DMS114 treated with DMSO at 0.1 percent for 48 hours (cell line): ENCODE data around the gene GAB2.
"Not testable (repeated sequence)": the region's sequence is repeated elsewhere in the genome, so short reads cannot be mapped to it uniquely, and the experiment has no call there.

Experiments
- DNase-seq: peaks from one replicate; lab custom pipeline; 2025; ENCODE audit not compliant: unreplicated experiment; lab: John Stamatoyannopoulos, UW

Gene GAB2

GRCh38 chr11:78224506-78224905, 193.1 kb downstream of the GAB2 start:
- no peak for DNase-seq

GRCh38 chr11:78223320-78223954, 194.2 kb downstream of the GAB2 start:
- no peak for DNase-seq

DNA sequence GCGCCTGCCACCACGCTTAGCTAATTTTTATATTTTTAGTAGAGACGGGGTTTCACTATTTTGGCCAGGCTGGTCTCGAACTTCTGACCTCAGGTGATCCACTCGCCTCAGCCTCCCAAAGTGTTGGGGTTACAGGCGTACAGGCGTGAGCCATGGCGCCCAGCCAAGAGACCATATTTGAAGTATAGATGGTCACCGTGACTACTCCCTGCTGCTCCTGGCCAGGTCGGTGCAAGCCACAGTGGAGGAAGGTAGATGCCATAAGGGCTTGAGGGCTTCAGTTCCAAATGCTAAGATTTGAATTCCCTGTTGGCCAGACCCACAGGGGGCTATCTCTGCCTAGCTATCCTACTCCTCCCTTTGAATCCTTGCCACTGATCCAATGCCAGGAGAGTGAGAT, 194.9 kb downstream of the GAB2 start:
- not testable (repeated sequence) for DNase-seq

DNA sequence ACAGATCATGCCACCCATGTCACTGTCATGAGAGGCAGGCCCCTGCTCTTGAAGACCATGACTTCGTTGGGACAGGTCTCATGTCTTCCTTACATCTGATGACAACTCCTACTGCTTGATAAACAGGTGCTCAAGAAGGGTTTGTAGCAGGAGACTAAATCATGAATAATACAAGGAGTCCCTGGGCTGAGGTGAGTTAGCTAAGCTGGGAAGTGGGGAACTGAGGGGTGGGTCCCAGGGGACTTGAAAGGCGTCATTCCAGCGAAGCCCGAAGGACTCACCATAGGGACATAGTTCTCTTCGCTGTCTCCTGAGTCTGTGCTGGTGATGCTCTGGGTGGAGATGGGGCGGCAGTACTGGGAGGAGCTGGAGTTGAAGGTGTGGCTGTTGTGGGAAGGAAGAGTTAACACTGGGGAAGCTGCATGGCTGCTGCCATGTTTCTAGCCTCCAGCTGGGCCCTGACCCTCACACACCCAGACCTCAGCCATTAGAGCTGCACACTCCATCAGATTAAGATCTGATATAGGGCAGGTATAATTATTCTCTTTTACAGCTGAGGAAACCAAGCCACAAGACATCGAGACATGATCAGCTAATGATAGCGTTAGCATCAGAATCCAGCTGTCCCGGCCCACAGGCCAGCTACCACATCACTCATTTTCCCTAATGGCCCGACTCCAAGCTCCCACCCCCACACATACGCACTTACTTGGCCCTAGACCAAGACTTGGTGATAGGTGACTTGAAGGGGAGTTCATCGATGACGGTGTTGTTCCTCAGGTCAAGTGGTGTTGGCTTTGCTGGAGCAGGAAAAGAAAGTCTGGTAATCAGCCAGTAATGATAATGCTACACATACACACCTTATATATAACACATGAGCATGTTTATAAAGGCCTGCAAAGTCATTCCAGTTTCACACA, 196.0 kb downstream of the GAB2 start:
- no peak for DNase-seq

DNA sequence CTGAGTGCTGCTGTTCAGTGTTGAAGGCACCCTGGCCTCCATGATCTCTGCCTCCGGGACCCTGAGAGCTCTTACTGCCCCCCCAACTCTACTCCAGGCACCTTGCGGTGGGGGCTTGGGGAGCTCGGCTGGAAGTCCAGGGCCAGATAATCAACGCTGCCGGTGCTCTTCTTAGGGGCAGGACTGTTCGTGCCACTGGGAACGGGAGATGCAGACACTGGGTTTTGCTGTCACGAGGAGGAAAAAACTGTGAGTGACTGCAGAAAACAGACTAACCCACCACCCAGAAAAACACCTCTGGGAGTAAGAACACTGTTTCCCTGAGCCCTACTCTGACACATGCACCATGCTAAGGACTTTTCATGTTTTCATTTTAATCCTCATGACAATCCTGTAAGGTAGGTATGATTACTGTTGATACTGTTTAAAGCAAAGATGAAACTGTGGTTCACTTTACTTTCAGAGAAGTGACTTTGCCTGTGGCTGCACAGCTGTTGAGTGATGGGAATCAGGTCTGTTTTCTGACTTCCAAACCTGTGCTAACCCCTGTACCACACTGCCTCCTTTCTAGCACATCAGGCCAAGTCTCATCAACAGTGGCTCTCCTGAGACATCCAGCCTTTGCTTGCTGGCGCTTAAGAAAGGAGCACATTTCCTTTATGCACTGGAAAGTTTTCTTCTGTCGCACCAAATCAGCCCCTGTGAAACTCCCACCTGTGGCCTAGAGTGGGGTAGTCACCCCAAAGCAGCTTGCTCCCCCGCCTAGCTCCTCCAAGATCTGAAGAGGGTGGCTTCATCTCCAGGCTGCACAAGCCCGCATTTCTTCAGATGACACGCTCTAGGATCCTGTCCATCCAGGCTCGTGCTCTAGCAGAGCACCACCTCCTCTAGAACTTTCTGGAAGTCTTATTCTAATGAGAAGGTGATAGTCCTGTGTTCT, 197.1 kb downstream of the GAB2 start:
- no peak for DNase-seq

- DNase-seq: no peak
These were observed 198.0 kb downstream of the GAB2 start for GRCh38 chr11:78219493-78220217.

DNA sequence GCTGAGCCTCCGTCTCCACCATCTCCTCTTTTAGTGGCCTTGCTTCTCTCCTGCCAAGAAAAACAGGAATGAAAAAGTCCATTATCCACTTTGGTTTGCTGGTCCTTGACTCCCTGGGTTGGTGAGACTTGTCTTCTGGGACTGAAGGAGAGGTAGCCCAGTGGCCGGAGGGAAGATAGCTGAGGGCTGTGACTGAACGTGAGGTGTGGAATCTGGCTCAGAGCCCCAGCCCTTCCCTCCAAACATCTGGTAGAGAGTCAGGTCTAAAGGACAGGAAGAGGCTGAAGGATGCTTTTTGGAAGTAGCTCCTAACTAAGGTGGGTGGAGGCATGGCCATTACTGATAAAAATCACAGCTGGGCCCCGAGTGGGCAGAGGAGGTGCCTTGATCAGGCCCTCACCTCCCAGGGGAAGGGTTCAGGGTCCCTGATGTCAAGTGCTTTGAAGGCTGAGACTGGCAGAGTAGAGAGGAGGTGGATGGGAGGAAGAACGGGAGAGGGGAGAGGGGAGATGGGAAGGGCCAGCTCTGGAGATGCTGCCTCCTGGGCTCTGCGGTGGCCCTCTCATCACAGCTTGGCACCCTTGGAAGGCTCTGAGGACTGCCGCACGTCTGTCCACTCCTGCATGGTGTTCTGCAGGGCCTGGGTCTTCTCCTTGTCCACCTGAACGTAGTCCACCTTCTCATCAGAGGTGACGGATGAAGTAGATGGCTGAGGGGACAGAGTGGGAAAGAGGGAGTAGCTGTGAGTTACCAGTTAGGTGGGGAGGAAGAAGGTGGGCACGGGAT, 198.7 kb downstream of the GAB2 start:
- no peak for DNase-seq

DNA sequence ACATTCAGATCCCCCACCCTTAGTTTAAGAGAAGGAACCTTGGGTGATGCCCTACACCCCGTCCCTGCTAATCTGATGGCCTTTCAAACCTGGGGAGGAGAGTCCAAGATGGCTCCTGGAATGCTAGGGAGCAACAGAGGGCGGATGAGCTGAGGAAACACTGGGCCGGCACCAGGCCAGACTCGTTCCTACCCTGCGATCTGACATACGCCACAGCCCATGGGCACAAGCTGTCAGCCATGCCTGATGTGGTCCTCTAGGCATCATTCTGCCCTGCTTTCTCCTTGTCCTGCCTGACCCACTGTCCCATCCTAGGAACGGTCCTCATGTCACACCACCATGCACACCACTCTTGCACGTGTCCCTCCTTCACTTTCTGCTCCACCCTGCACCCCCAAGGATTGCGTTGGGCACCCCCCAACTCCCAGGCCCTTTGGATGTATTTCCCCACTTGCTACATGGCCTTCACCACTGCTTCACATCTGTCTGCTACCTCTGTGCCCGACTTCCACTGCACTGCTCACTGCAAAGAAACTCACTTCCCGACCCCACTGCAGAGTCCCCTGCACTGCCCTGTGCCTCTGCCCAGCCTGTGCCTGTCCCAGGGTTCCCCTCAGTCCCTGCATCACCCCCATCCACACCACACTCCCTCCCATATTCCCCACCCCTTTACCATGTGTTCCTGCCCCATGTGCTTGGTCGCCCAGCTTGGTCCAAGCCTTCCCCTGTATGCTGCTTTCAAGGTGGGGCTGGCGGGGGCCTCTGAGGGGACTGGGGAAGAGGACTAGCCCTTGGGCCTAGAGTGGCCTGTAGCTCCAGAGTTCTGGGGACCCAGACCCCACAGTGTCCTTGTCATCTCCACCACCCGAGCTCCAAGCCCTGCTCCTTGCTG, 199.7 kb downstream of the GAB2 start:
- no peak for DNase-seq

- DNase-seq: no peak
These were observed 200.9 kb downstream of the GAB2 start for GRCh38 chr11:78216571-78217287.

GRCh38 chr11:78216021-78216420, 201.6 kb downstream of the GAB2 start:
- DNase-seq: no peak

- no peak for DNase-seq
These were observed 203.1 kb downstream of the GAB2 start for GRCh38 chr11:78214331-78215194.

GRCh38 chr11:78213526-78214330, 203.9 kb downstream of the GAB2 start:
- no peak for DNase-seq

DNA sequence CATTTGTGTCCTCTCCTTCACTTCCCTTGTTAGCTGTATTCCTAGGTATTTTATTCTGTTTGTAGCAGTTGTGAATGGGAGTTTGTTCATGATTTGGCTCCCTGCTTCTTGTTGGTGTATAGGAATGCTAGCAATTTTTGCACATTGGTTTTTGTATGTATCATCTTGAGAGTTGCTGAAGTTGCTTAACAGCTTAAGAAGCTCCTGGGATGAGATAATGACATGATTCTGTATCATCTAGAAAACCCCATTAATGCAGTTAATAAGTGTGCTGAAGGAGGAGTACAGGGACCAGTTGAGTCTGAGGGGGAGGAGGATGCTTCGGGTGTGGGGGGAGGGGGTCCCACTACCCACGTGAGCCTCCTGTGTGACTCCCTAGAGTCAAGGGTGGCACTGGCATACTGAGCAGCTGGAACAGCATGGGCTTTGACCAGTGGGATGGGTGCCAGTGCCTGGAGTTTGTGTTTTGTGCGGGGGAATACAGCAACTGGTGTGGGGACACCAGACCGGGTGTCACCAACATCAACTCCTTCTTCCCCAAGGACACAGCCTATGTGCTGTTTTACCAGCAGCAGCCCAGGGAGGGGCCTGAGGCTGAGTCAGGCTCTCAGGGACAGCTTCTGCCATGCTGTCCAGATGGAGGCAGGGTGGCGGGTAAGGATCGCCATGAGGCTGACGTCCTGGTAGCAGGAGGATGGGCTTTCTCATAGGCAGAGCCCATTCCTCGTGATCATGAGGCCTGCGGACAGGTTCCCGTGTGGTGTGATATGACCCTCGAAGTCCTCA, 204.8 kb downstream of the GAB2 start:
- DNase-seq: no peak

DNA sequence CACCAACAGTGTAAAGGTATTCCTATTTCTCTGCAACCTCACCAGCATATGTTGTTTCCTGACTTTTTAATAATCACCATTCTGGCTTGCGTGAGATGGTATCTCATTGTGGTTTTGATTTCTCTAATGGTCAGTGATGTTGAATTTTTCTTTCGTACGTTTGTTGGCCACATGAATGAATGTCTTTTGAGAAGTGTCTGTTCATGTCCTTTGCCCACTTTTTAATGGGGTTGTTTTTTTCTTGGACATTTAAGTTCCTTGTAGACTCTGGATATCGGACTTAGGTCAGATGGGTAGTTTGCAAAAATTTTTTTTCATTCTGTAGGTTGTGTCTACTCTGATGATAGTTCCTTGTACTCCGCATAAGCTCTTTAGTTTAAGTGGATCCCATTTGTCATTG, 206.1 kb downstream of the GAB2 start:
- DNase-seq: no peak

DNA sequence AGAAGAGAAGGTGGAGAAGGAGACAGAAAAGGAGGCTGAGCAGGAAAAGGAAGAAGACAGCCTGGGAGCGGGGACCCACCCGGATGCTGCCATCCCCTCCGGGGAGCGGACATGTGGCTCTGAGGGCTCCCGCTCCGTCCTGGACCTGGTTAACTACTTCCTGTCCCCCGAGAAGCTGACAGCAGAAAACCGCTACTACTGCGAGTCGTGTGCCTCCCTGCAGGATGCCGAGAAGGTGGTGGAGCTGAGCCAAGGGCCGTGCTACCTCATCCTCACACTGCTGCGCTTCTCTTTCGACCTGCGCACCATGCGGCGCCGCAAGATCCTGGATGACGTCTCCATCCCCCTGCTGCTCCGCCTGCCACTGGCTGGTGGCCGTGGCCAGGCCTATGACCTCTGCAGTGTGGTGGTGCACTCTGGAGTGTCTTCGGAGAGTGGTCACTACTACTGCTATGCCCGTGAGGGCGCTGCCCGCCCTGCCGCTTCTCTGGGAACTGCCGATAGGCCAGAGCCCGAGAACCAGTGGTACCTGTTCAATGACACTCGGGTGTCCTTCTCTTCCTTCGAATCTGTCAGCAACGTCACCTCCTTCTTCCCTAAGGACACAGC, 207.5 kb downstream of the GAB2 start:
- DNase-seq: no peak
